ENCODE measurements around the gene RRM1.
"Not testable (repeated sequence)": the region's sequence is repeated elsewhere in the genome, so short reads cannot be mapped to it uniquely, and the experiment has no call there.

DNA sequence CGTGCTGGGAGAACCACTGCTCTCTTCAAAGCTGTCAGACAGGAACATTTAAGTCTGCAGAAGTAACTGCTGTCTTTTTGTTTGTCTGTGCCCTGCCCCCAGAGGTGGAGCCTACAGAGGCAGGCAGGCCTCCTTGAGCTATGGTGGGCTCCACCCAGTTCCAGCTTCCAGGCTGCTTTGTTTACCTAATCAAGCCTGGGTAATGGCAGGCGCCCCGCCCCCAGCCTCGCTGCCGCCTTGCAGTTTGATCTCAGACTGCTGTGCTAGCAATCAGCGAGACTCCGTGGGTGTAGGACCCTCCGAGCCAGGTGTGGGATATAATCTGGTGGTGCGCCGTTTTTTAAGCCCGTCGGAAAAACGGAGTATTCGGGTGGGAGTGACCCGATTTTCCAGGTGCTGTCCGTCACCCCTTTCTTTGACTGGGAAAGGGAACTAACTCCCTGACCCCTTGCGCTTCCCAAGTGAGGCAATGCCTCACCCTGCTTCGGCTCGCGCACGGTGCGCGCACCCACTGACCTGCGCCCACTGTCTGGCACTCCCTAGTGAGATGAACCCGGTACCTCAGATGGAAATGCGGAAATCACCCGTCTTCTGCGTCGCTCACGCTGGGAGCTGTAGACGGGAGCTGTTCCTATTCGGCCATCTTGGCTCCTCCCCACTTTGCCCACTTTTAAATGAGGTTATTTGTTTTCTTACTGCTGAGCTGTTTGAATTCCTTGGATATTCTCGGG, 81.2 kb downstream of the RRM1 start:
- not testable (repeated sequence) for TF ChIP-seq CTCF (IDR thresholded peaks at IDR 0.05); ZFX (IDR thresholded peaks at IDR 0.05; ENCODE audit: borderline replicate concordance)
